GM10847 (cell line): Measurements from ENCODE around the gene FLRT1.

ENCODE experiments used
- POLR2A ChIP-seq: IDR thresholded peaks from 2 replicates; pipeline ENCODE4 v1.6.1; 2011; ENCODE audit not compliant: insufficient read length; ENCODE audit errors: extremely low read depth

Gene FLRT1

GRCh38 chr11:64000740-64001483 is 34.8 kb upstream of the FLRT1 start:
- no peak for TF ChIP-seq POLR2A

GRCh38 chr11:64001484-64002420 is 34.0 kb upstream of the FLRT1 start:
- no peak for TF ChIP-seq POLR2A

GRCh38 chr11:64003807-64004589 is 31.7 kb upstream of the FLRT1 start:
- no peak for TF ChIP-seq POLR2A

- no peak for TF ChIP-seq POLR2A
These were observed 31.1 kb upstream of the FLRT1 start for GRCh38 chr11:64004590-64004984.

GRCh38 chr11:64005691-64006090 is 30.0 kb upstream of the FLRT1 start:
- TF ChIP-seq POLR2A: no peak

GRCh38 chr11:64006398-64006797 is 29.3 kb upstream of the FLRT1 start:
- no peak for TF ChIP-seq POLR2A

GRCh38 chr11:64007160-64007628 is 28.5 kb upstream of the FLRT1 start:
- no peak for TF ChIP-seq POLR2A

- no peak for TF ChIP-seq POLR2A
These were observed 28.0 kb upstream of the FLRT1 start for GRCh38 chr11:64007629-64008282.

GRCh38 chr11:64008283-64008913 is 27.3 kb upstream of the FLRT1 start:
- TF ChIP-seq POLR2A: no peak

- no peak for TF ChIP-seq POLR2A
These were observed 26.7 kb upstream of the FLRT1 start for GRCh38 chr11:64008914-64009633.

- no peak for TF ChIP-seq POLR2A
These were observed 26.0 kb upstream of the FLRT1 start for GRCh38 chr11:64009710-64010109.

- no peak for TF ChIP-seq POLR2A
These were observed 24.9 kb upstream of the FLRT1 start for GRCh38 chr11:64010783-64011182.

- no peak for TF ChIP-seq POLR2A
These were observed 24.4 kb upstream of the FLRT1 start for GRCh38 chr11:64011371-64011770.
